Stimulated activated CD4-positive, alpha-beta T cell treated with anti-CD3 and anti-CD28 coated beads, Interleukin-4, amount 100 ng/mL, for 48 hours (primary cell): ENCODE measurements around the gene RBM14.
"Not testable (repeated sequence)": the region's sequence is repeated elsewhere in the genome, so short reads cannot be mapped to it uniquely, and the experiment has no call there.

Experiments used
- DNase-seq, 2 donors: peaks; one replicate each; pipeline ENCODE4 v3.0.0-alpha.2; 2020; ENCODE audit warnings: low read depth in 2 of 2

RBM14 gene

GRCh38 chr11:66595245-66595904, 21.1 kb upstream of the RBM14 start:
- DNase-seq = no peak

GRCh38 chr11:66598993-66599392, 17.4 kb upstream of the RBM14 start:
- DNase-seq = no peak

GRCh38 chr11:66600219-66600618, 16.2 kb upstream of the RBM14 start:
- no peak for DNase-seq

- DNase-seq = no peak
Measured at GRCh38 chr11:66600631-66601233, 15.7 kb upstream of the RBM14 start.

GRCh38 chr11:66603072-66603471, 13.4 kb upstream of the RBM14 start:
- DNase-seq = no peak

- no peak for DNase-seq
Measured at GRCh38 chr11:66604155-66604554, 12.3 kb upstream of the RBM14 start.

- DNase-seq = not testable (repeated sequence)
Measured at GRCh38 chr11:66606608-66607007, 9.8 kb upstream of the RBM14 start.

- DNase-seq = no peak
Measured at GRCh38 chr11:66607126-66607834, 9.2 kb upstream of the RBM14 start.

- DNase-seq = no peak
Measured at GRCh38 chr11:66609721-66610617, 6.5 kb upstream of the RBM14 start.

- DNase-seq = no peak
Measured at GRCh38 chr11:66612458-66612857, 4.0 kb upstream of the RBM14 start.

- DNase-seq = no peak
Measured at GRCh38 chr11:66614073-66614472, 2.4 kb upstream of the RBM14 start.

GRCh38 chr11:66617155-66617834, 865 bp downstream of the RBM14 start:
- no peak for DNase-seq

GRCh38 chr11:66619080-66619554, 2.7 kb downstream of the RBM14 start:
- DNase-seq = no peak

GRCh38 chr11:66624450-66624849, 8.0 kb downstream of the RBM14 start:
- DNase-seq = no peak

GRCh38 chr11:66625041-66625751, 8.8 kb downstream of the RBM14 start:
- DNase-seq = no peak

GRCh38 chr11:66625752-66626149, 9.3 kb downstream of the RBM14 start:
- no peak for DNase-seq

- no peak for DNase-seq
Measured at GRCh38 chr11:66626382-66626781, 10.0 kb downstream of the RBM14 start.

- DNase-seq = no peak
Measured at GRCh38 chr11:66626926-66627325, 10.5 kb downstream of the RBM14 start.

- DNase-seq = no peak
Measured at GRCh38 chr11:66628061-66628603, 11.7 kb downstream of the RBM14 start.

GRCh38 chr11:66629356-66629755, 12.9 kb downstream of the RBM14 start:
- no peak for DNase-seq
